ENCODE measurements around the gene PHACTR1.

- TF ChIP-seq, protein P1, sequence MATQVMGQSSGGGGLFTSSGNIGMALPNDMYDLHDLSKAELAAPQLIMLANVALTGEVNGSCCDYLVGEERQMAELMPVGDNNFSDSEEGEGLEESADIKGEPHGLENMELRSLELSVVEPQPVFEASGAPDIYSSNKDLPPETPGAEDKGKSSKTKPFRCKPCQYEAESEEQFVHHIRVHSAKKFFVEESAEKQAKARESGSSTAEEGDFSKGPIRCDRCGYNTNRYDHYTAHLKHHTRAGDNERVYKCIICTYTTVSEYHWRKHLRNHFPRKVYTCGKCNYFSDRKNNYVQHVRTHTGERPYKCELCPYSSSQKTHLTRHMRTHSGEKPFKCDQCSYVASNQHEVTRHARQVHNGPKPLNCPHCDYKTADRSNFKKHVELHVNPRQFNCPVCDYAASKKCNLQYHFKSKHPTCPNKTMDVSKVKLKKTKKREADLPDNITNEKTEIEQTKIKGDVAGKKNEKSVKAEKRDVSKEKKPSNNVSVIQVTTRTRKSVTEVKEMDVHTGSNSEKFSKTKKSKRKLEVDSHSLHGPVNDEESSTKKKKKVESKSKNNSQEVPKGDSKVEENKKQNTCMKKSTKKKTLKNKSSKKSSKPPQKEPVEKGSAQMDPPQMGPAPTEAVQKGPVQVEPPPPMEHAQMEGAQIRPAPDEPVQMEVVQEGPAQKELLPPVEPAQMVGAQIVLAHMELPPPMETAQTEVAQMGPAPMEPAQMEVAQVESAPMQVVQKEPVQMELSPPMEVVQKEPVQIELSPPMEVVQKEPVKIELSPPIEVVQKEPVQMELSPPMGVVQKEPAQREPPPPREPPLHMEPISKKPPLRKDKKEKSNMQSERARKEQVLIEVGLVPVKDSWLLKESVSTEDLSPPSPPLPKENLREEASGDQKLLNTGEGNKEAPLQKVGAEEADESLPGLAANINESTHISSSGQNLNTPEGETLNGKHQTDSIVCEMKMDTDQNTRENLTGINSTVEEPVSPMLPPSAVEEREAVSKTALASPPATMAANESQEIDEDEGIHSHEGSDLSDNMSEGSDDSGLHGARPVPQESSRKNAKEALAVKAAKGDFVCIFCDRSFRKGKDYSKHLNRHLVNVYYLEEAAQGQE (IDR thresholded peaks at IDR 0.05; ENCODE audit: borderline replicate concordance): no peak
- TF ChIP-seq, protein P1 (CRISPR knock-in tag; IDR thresholded peaks at IDR 0.05; ENCODE audit: low read depth): no peak
- no peak for TF ChIP-seq ZNF12 (CRISPR knock-in tag; IDR thresholded peaks at IDR 0.05)
- TF ChIP-seq, protein P2, sequence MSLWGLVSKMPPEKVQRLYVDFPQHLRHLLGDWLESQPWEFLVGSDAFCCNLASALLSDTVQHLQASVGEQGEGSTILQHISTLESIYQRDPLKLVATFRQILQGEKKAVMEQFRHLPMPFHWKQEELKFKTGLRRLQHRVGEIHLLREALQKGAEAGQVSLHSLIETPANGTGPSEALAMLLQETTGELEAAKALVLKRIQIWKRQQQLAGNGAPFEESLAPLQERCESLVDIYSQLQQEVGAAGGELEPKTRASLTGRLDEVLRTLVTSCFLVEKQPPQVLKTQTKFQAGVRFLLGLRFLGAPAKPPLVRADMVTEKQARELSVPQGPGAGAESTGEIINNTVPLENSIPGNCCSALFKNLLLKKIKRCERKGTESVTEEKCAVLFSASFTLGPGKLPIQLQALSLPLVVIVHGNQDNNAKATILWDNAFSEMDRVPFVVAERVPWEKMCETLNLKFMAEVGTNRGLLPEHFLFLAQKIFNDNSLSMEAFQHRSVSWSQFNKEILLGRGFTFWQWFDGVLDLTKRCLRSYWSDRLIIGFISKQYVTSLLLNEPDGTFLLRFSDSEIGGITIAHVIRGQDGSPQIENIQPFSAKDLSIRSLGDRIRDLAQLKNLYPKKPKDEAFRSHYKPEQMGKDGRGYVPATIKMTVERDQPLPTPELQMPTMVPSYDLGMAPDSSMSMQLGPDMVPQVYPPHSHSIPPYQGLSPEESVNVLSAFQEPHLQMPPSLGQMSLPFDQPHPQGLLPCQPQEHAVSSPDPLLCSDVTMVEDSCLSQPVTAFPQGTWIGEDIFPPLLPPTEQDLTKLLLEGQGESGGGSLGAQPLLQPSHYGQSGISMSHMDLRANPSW (CRISPR knock-in tag; IDR thresholded peaks at IDR 0.05): no peak
- no peak for TF ChIP-seq NUFIP1 (IDR thresholded peaks at IDR 0.05; ENCODE audit: partially characterized antibody)
- TF ChIP-seq SMAD2 (IDR thresholded peaks at IDR 0.05; ENCODE audit: low read depth, low read length): no peak
Measured at GRCh38 chr6:12704946-12705345, 11.6 kb upstream of the PHACTR1 start.
